ENCODE results near the gene G6PD.

Gene G6PD

DNA sequence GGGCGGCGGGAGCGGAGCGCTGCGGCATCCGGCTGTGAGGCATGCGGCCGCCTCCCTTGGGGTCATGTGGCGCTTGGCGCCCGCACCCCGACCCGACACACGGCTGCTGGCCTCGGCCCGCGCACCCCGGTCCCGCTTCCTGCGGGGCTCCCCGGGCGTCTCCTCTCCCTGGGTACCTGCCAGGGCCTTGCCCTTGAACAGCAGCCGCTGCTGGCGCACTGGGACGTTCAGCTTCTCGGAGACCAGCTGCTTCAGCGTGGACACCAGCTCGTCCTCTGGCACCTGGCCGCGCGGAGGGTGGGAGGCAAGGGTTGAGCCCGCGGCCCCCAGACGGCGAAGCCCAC, 60.6 kb downstream of the G6PD start:
- no peak for DNase-seq

DNA sequence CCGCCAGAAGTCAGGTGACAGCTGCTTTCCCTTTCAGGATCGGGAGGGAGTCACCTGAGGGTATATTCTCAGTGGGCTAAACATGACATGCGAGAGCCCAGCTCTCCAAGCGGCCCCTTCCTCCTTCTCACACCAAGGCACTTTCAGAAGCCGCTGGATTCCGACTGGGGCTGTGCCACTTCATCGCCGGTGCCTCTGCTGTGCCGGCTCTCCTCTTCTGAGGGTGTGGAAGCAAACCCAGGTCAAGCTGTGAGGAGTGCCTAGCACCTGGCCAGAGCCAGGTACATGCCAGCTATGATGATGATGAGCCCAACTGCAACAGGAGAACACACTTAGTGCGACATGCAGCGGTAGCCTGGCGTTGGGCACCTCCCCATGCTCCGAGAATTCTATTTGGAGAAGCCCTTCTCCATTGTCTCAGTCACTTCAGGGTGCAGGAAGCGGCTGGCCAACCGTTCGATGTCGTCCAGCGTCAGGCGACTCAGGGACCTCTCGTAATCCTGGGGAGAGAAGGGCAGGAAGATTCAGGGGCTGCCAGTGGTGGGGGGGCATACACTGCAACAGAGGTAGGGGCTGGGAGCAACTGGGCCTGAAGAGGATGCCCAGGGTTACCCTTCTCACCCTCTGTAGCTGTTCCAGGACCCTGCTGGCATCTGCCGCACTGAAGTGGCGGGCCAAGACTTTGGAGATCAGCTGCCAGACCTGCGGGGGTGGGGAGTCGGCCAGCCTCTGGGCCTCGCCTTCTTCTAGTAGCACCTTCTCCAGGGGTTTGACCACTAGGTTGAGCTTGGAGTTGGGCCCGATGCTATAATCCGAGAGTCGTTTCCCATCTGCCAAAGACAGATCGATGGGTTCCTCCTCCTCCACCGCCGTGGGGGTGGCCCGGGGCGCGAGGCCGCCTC, 61.2 kb downstream of the G6PD start:
- no peak for DNase-seq

DNA sequence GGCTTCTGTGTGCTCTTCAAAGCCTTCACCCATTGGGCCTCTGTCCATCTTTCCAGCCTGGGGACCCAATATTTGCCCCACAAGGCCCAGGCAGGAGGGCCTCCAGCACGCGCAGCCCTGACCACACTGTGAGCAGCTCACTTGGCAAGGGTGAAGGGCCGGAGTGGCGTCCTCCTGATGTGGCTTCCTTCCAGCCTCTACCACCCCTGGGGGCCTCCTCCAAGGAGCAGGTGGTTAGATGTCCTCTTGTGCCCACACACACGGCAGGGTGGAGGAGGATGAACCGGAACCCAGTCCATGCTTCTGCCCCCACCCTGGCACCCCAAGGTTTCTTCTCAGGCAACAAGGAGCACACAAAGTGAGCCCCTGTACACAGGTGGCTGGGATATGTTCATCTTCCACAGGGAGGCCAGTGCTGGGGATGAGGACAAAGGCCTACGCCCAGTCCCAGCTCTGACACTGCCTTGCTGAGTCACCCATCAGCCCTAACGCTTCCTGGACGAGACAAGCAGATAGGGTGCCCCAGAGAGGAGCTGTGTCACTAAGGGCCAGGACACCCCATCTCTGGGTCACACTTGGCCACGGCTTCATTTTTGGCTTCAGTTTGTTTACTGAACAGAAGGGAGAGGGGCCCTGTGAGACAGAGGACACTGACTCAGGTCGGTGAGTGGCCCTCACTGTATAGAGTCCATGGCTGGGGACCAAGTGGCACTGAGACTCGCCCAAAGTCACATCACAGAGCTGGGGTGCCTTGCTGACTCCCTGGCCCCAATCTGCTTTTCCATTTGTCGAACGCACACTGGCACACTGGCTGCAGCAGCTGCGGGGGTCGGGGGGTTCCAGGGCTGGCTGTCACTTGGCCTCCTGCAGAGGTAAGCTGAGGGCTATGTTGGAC, 62.1 kb downstream of the G6PD start:
- DNase-seq, result no peak

DNA sequence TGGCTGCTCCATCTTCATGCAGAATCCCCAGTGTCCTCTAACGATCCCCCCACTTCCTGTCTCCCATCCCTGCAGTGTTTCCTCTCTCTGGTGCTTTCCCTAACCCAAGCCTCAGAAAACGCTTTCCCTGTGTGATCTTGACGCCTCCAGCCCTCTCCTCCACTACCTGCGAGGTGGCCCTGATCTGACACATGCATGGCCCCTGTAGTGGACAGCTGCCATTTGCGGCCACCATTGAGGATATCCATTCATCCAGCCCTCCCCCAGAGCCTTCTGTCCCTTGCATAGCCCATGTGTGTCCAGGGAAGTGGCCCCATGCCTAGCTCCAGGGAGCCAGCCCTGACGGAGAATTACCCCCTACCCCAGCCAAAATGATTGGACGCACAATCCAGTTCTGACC, 63.3 kb downstream of the G6PD start:
- no peak for DNase-seq

DNA sequence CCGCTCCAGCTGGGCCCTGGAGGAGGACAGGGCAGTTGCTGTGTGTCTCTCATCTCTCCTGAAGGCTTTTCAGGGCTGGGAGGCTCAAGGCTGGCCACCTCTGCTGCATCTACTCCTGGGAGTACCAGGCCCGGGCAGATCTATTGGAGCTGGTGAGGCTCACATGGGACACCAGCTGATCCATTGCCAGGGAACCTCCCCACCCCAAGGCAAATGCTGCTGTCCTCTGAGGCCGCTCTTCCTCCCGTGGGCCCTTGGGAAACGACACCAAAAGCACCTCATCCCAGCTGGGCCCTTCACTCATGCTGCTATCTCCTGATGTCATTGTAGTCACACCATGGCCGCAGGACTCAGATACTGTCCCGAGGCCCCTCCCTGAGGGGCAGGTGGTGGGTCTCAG, 63.9 kb downstream of the G6PD start:
- DNase-seq, result no peak

DNA sequence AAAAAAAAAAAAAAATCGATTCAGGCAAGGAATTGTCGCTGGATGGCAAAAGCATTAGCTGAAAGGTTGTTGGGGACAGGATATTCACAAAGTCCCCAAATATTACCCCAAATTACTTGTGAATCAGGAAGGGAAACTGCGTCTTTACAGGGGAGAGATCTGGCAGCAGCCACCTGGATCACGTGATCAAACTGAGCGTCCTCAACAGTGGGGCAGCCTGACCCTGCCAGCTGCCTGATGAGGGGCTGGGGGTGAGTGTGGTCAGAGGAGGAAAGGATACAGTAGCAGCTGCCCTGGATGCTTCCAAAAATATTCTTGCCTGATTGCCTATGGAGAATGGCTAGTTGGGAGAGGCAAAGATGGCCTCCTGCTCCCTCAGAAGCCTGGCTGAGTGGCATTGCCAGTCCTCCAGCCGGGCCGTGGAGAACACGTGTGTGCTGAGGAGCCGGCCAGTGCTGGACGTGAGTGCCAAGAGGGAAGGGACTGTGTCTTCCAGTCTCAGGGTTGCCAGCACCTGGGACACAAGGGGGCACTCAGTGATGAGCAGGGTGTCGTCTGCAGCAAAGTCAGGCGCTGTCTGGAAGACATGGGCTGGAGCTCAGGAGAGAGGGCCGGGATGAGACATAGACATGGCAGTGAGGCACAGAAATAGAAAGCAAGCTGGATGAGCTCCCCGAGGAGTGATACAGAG, 64.6 kb downstream of the G6PD start:
- no peak for DNase-seq
